DMS153 treated with DMSO at 0.1 percent for 48 hours (cell line): ENCODE results near the gene DMD.

Source experiments
- DNase-seq: peaks from one replicate; lab custom pipeline; 2025; ENCODE audit not compliant: unreplicated experiment; lab: John Stamatoyannopoulos, UW

DMD gene

DNA sequence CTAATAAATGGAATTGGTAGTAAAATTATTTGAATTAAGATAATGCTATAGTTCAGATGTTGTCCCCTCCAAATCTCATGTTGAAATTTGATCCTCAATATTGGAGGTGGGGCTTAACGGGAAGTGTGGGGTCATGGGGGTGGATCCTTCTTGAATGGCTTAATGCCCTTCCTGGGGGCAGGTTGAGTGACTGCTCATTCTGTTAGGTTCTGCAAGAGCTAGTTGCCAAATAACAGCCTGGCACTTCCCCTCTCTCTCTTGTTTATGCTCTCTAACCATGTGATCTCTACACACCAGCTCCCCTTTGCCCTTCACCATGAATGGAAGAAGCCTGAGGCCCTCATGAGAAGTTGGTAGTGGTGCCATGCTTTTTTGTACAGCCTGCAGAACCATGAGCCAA is 1414.7 kb downstream of the DMD start:
- DNase-seq = no peak

DNA sequence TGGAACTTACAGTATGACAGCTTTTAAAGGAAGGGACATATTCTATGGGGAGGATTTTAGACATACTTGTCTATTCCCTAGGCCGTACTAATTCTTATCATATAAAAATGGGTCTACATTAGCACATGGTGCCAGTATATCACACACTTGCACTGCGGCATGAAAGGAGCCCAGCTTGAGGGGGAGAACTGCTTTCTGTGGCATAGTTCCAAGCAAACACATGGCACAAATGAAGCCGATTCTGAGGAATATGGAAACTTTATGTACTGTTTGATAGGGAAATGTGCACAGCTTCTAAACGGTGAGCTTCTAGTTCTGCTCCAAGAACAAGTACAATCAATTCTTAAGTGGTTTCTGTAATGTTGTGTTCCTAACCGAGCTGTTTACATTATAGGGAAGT is 1463.9 kb downstream of the DMD start:
- no peak for DNase-seq

DNA sequence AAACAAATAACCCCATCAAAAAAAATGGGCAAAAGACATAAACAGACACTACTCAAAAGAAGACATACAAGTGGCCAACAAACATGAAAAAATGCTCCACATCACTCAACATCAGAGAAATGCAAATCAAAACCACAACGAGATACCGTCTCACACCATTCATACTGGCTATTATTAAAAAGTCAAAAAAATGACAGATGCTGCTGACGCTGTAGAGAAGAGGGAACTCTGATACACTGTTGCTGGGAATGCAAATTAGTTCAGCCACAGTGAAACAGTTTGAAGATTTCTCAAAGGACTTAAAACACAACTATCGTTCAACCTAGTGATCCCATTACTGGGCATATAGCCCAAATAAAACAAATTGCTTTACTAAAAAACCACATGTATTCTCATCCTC is 1468.3 kb downstream of the DMD start:
- DNase-seq = no peak

DNA sequence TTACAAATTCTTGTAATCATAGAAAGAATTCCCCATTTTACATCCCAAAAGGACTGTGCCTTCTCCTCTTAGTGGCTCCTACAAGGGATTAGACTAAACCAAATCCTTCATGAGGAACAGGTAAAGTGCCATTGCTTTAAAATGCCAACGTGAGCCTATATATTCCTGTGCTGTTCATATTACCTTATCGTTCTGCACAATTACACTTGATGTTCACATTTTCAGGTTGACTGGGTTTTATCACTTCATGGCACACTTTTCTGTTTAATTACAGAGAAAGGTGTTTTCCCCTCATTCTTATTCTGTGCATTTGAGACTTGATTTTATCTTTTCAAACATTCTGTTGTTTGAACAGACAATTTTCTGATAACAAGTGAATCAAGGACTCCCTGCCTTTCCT is 1493.9 kb downstream of the DMD start:
- no peak for DNase-seq

DNA sequence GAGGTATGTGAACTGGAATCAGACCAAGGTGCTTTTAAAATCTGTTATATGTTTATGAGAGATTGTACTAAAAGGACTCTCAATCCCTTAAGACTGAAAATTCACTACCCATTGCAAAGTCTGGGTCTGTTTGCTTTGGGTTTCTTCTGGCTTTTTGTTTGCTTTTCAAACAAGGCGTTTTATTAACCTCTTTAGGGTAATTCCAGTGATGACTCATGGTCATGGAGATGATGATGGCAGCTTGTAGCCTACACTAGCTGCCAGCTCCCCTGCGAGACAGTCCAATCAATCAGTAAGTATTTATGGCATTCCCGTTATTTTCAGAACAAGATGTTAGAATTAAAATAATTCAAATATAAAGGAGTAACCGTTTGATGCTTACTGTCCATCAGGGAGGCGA is 1495.7 kb downstream of the DMD start:
- no peak for DNase-seq

DNA sequence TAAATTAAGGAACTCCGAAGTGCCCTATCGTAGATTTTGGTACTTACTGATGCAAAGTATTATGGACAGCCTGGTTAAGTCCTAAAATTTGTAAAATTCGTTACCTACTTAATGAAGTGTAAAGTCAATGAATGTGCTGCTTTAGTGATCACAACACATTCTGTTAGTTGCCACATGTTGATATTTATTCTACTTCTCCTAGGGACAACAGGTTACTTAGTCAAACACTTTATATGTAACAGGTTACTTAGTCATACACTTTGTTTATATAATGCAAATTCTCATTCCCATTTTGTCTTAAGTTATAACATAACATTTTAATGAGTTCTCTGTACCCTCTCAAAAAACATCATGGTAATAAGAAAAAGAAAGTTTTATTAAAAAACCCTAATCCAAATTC is 1496.6 kb downstream of the DMD start:
- no peak for DNase-seq

DNA sequence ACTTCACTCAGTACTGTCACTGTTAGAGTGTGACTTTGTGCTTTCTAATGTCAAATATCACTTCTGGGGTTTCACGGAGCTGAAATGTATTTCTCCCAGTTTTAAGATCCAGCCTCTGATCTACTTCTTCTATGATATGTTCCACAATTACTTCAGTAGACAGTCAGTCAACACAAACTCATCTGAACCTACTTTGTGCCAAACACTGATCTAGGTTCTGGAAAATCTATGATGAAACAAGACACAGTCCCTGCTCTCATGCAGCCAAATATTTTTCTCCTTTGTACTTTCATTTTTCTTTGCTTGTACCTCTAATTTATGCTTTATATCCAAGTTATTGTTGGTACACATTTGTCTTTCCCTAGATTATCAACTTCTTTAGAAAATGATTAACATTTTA is 1498.2 kb downstream of the DMD start:
- DNase-seq = no peak

DNA sequence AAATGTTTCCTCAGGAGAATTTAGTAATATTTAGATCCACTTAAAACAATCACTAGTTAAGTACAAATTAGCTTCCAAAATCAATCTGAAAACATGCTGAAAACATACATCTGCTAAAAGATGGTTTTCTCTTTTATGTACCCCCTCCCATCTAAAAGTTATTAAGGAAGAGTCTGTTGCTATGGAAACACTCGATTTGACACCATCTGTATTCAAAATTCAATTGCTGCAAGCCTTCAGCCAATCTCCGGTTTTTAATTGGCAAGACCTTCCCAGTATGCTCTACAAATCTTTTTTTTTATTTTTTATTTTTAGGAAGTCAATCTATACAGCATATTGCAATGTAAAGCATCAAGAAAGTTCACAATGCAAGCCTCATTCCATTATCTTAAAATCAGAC is 1500.2 kb downstream of the DMD start:
- DNase-seq = no peak

DNA sequence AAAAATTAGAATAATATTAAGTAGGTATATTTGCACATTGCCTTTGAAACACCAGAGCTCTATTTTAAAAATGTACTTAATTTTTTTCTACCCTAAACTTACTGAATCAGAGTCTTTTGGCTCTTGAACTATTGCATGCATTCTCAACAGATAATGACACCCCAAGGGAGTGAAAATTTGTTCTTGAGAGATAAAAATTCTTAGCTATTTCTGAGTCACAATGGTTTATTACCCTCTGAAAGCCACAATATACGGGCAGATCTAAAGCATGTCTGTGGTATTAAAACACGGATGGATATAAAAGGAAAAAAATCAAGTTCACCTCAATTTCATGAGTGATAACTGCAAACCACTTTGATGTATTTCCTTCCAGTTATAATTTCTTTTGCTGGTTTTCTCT is 1503.2 kb downstream of the DMD start:
- DNase-seq = no peak

DNA sequence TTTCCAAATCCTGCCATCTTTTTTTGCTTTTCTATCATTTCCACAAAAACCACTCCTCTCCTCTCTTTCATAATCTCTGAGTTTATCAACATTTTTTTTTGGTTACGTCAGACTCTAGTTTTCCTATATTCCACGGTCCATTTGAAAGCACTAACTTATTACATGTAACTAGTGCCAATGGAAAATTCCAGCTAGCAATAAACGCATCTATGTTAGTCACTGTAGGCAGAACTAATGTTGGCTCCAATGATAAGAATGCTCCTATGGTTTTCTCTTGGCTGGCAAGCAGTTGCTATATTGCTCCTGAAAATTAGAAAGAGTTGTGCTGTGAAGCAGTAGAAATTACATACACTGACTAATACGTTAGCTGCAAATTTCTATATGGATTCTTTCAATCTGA is 1504.9 kb downstream of the DMD start:
- no peak for DNase-seq

DNA sequence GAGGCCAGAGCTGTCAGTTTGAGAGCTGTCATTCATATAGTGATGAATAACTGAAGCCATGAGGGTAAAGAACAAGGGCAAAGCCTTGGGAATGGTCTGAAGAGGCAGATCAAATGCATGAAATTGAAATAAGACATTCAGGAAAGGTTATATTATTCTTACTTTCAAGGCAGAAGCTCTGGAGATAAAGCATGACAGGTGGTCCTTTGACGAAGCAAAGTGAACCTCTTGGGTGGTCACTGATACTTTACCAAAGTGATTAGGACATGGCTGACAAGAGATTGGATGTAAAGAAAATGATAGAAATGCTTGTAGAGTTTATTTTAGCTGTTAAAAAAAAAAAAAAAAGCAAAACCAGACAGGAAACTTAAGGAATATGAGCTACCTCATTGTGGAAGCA is 1505.5 kb downstream of the DMD start:
- no peak for DNase-seq

DNA sequence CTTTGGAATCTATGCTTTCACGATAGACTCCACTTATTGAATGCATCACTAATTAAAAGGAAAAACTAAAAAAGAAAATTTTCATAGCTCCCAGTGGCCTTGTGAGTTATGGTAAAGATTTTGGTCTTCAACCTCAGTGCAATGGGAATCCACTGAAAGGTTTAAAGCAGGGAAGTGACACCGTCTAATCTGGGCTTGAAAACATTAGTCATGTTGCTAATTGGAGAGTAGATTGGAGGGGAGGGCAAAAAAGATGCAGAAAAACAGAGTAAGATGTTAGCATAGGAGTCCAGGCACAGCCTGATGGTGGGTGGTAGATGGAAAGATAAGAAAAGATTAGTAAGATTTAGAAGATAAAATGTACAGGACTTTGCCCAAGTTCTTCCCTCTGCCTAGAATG is 1506.4 kb downstream of the DMD start:
- no peak for DNase-seq

DNA sequence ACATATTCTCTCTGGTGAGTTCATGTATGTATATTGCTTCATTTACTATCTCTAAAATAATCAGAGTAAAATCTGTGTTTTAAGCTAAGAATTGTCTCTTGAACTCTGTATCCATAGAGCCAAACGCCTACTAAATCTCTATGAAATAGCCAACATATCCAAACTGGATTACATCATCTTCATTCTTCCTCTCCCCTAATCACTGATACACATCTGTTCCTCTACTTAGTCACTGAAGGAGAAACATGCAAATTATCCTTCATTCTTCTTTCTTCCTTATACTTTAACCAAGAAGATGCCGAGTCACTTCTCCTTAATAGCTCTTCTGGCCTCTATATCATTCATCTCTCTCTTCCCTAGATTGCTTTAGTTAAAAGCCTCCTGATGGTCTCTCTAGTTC is 1509.1 kb downstream of the DMD start:
- no peak for DNase-seq

DNA sequence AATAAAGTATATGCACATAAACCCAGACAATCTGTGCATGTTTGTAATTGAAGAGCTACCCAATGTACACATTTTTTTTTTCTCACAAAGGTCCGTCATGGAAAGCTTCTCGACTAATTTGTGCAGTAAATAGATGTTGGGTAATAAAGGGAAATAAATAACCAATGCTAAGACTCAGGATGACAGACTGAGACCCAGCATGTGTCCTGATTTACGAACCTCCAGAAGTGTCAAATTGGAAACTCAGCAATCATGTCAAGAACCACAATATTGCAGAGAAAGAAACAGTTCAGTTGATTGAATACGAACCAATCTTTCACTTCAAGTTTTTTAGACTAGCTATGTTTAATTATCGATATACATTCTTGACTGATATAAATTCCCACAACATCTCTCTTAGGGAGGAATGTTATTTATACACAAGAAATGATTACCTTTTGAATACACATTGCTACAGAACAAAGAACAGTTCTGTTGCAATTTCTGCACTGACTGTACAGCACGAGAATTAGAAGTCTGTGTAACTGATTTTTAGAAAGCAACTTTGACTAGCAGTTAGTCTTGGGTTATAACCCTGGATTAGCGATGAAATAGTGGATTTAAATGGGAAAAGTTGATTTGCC is 1513.9 kb downstream of the DMD start:
- DNase-seq = no peak

DNA sequence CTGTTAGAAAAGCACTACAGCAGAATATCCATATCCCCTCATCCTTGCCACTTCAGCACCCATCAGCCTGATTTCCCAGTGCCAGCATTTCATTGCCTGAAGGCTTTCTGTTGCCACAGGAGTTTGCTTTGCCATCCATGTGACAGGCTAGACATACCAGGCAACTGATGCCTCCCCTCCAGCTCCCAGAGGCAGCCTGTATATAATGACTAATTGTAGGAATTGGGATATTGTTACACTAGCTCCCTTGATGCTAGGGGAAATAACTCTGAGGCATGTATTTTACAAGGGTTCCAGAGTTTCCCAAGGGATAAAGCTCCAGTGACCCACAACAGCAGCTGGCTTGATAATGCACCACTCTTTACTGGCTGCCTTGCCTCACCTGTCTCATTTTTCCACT is 1531.5 kb downstream of the DMD start:
- no peak for DNase-seq

DNA sequence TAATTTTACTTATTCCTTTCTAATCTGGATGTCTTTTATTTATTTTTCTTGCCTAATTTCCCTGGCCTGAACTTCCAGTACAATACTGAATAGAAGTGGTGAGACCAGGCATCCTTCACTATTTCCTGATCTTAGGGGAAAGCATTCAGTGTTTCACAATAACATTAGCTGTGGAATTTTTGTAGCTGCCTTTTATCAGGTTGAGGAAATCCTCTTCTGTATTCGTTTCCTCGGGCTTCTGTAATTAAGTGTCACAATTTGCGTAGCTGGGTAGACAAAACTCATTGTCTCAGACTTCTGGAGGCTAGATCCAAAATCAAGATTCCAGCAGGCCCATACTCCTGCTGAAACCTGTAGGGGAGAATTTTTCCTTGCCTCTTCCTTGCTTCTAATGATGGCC is 1541.1 kb downstream of the DMD start:
- no peak for DNase-seq

DNA sequence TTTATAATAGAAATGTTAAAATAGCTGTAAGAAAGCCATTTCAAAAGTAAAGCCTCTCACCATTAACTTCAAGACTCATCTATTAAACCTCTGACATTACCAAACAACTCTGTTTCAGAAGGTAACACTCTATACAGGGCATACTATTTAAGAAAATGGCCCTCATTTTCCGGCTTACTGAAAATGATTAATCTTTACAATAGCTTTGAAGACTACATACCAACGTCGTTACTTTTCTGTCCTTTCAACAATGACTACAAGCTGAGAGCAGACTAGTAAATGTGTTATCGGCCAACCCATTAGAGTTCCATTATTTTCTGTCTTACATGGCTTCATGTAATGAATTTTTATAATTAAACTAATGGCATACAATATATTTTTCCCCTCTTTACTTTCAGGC is 1545.9 kb downstream of the DMD start:
- no peak for DNase-seq

DNA sequence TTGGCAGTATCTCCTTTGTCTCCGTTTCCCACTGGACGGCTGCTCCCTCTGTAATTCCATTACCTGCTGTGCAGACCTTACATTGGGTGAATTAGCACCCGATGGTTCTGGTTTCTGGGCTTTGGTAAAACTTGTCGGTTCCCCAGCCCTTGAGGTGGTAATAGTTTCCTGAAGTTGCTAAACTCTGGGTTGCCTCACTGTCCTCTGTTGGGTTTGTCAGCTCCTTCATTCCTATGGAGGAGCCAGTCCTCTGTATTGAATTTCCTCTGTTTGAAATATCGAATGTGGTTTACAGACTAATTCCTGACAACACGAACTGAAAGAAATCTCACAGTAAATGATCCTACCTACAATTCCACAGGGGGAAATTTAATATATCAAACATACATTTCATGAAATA is 1548.2 kb downstream of the DMD start:
- no peak for DNase-seq

DNA sequence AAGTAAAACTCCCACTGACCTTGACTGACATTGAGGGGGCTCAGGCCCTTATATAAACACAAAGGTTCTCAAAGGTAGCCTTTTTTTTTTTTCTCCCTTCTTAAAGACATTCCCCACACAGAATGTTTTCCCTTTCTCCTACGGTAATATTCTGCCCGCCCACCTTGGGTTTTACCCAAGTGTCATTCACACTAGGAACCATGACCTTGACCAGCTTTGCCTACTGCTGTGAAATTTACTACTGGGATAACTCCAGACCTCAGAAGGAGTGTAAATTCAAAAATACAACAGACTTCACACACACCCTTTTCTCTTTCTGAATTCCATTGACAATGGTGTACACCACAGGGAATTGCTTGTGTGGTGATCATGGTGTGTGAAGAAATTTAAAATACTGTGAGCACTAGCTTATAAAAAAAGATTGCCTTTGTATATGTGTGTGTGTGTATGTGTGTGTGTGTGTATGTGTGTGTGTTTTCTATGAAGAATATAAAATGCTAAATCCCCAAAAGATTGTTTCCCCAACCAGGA is 1550.0 kb downstream of the DMD start:
- DNase-seq = no peak

DNA sequence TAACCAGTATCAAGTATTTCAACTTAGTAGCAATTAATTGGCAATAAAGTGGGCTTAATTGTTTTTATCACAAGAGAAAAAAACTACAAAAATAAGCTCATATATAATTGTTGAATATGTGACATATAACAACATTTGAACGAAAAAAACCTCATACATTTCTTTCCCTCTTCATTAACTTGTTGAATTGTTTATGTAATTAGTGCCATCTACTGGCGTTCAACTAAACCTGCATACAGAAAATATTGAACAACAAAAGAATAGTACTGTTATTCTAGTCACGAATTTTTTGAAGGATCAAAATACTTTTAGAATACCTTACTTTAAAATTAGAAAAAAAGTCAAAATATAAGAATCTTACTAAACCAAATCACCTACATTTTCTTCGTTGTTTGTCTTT is 1553.0 kb downstream of the DMD start:
- DNase-seq = peak; percentile 1

DNA sequence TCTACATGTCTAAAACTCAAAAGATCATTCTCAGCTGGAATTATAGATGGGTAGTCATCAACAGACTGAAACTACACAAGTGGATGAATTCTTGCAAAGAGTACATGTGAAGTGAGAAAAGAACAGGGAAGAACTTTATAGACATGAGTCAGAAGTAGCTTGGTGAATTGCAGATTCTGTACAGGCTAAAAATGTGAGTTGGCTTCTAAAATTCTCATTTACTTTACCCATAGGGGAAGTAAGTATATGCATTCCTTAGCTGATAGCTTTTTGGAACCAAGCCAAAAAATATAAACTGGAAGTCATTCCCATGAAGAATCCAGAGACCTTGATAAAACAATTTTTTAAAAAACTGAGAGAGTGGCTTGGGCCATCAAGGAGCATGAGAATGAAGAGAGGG is 1555.3 kb downstream of the DMD start:
- DNase-seq = no peak

DNA sequence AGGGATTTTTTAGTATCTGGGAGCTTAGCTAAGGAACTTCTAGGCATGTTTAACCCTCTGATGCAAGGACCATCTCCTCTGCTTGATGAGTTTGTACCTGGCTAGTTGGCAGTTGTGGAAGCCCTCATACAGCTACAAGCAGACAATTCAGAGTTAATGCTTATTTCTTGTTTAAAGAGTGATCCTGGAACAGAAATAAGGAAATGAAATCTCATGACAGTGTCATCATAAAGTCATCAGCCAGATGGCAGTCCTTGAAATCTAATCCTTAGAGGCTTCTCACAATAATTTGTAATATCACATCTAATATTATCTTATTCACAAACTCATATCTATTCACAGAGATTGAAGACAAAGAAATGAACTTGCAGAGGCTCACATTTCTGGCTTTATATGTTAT is 1557.9 kb downstream of the DMD start:
- DNase-seq = no peak

DNA sequence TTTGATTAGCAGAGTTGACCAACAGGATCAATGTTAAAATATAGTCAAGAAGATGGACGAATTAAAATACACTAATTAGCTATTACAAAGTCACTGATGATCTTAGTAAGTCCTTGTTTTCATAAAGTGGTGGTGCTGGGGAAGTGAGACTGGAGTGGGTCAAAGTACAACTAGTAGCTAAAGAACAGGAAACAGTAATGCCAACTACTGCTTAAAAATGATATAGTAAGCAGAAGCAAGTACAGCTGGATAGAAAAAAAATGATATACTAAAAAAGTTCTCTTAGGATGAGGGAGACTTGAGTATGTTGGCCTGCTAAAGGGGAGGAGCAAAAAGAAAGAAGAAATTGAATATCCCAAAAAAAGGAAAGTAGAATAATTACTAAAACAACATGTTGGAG is 1558.7 kb downstream of the DMD start:
- no peak for DNase-seq

DNA sequence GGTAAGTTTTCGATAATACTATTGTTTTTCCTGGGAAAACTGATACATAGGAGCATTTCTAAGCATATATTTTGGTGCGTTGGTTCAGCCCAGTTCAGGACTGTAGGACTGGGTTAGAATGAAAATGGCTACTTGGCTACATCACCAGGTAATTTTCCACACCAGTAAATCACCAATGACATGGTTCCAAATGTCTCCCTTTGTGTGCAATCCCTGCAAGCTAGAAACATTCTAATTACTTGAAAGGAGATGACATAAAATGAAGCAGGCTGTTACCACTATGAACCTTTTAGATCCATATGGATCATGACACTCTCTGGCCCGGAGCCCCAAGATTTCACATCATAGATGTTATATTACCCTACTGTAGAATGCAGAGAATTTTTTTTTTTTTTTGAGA is 1562.1 kb downstream of the DMD start:
- DNase-seq = no peak
